ENCODE data around the gene INSYN1. TPM values are rescaled to one million over a fixed set of nuclear protein-coding genes. Genes with fewer than 3 reads are reported as not detected.
"Not testable (repeated sequence)": the region's sequence is repeated elsewhere in the genome, so short reads cannot be mapped to it uniquely, and the experiment has no call there.

The INSYN1 gene
- polyA plus RNA-seq, 3 donors = not detected

- Histone ChIP-seq H3K27me3 (ENCODE audit: control insufficient read depth in 2 of 2, insufficient read depth in 2 of 2, low read length in 2 of 2) (no peaks in the 10 kb centered on the region), H4K20me1 (ENCODE audit: insufficient read depth, low read length) (no peaks in the 10 kb centered on the region), H3K4me1 (ENCODE audit: control insufficient read depth in 1 of 2, insufficient read depth in 2 of 2, low read length in 2 of 2) (no peaks in the 10 kb centered on the region), H3K9ac (ENCODE audit: insufficient read depth, low read length, poor library complexity, severe bottlenecking) (no peak overlapping the region), H2AFZ (ENCODE audit: insufficient read depth, low read depth, low read length, poor library complexity, severe bottlenecking) (no peak overlapping the region), H3K4me3 (replicated peaks in 1 of 3; ENCODE audit: low read depth in 2 of 3, low read length in 3 of 3) (no peak overlapping the region), H3K36me3 (replicated peaks in 1 of 2; ENCODE audit: control insufficient read depth in 1 of 2, insufficient read depth in 2 of 2, low read length in 2 of 2) (no peaks in the 10 kb centered on the region), H3K27ac (ENCODE audit: low read depth in 1 of 2, low read length in 2 of 2) (no peak overlapping the region), H3K4me2 (replicated peaks; ENCODE audit: extremely low read depth, low read length, poor library complexity, severe bottlenecking) (no peak overlapping the region), H3K79me2 (ENCODE audit: insufficient read depth, low read length) (no peaks in the 10 kb centered on the region), H3K9me3 (replicated peaks in 1 of 2; ENCODE audit: control insufficient read depth in 1 of 2, insufficient read depth in 1 of 2, low read length in 2 of 2) (no peaks in the 10 kb centered on the region)
- Mint-ChIP-seq H3K9me3 (no peaks in the 10 kb centered on the region), H3K36me3 (no peaks in the 10 kb centered on the region), H3K27me3 (ENCODE audit: low read depth in 3 of 3) (peaks cover 3 to 6% (median 6%) of the 10 kb centered on the region in 3 donors), H3K27ac (peak overlapping the region in 1 of 7 donors; percentile 62), H3K4me3 (no peak overlapping the region), H3K4me1 (no peaks in the 10 kb centered on the region)
- intact Hi-C loops (cut with micrococcal nuclease) = no loop called here
- TF ChIP-seq CTCF (IDR thresholded peaks at IDR 0.05) = no peak
- WGBS (ENCODE audit: insufficient coverage) = no CpG with 5 or more reads among the region's 1 CpG
- no peak for DNase-seq
These were observed 34.5 kb upstream of the INSYN1 start for GRCh38 chr15:73787621-73788020.

- Histone ChIP-seq H3K79me2 (ENCODE audit: insufficient read depth, low read length) (no peaks in the 10 kb centered on the region), H3K27ac (ENCODE audit: low read depth in 1 of 2, low read length in 2 of 2) (no peak overlapping the region), H3K9me3 (replicated peaks in 1 of 2; ENCODE audit: control insufficient read depth in 1 of 2, insufficient read depth in 1 of 2, low read length in 2 of 2) (no peaks in the 10 kb centered on the region), H3K36me3 (replicated peaks in 1 of 2; ENCODE audit: control insufficient read depth in 1 of 2, insufficient read depth in 2 of 2, low read length in 2 of 2) (no peaks in the 10 kb centered on the region), H3K9ac (ENCODE audit: insufficient read depth, low read length, poor library complexity, severe bottlenecking) (no peak overlapping the region), H3K27me3 (ENCODE audit: control insufficient read depth in 2 of 2, insufficient read depth in 2 of 2, low read length in 2 of 2) (no peaks in the 10 kb centered on the region), H2AFZ (ENCODE audit: insufficient read depth, low read depth, low read length, poor library complexity, severe bottlenecking) (no peak overlapping the region), H3K4me1 (ENCODE audit: control insufficient read depth in 1 of 2, insufficient read depth in 2 of 2, low read length in 2 of 2) (no peaks in the 10 kb centered on the region), H4K20me1 (ENCODE audit: insufficient read depth, low read length) (no peaks in the 10 kb centered on the region), H3K4me2 (replicated peaks; ENCODE audit: extremely low read depth, low read length, poor library complexity, severe bottlenecking) (no peak overlapping the region), H3K4me3 (replicated peaks in 1 of 3; ENCODE audit: low read depth in 2 of 3, low read length in 3 of 3) (no peak overlapping the region)
- Mint-ChIP-seq H3K27me3 (ENCODE audit: low read depth in 3 of 3) (peaks cover 1 to 5% (median 4%) of the 10 kb centered on the region in 3 donors), H3K27ac (no peak overlapping the region), H3K4me1 (no peaks in the 10 kb centered on the region), H3K9me3 (no peaks in the 10 kb centered on the region), H3K4me3 (no peak overlapping the region), H3K36me3 (no peaks in the 10 kb centered on the region)
- intact Hi-C loops (cut with micrococcal nuclease) = no loop called here
- no peak for DNase-seq
- TF ChIP-seq CTCF (IDR thresholded peaks at IDR 0.05) = no peak
- WGBS (ENCODE audit: insufficient coverage) = 100% methylated on average over 1 of the region's 6 CpGs
These were observed 33.4 kb upstream of the INSYN1 start for GRCh38 chr15:73786538-73786937.

- H4K20me1 ChIP-seq (ENCODE audit: insufficient read depth, low read length); H3K9ac ChIP-seq (ENCODE audit: insufficient read depth, low read length, poor library complexity, severe bottlenecking); H3K27ac ChIP-seq (ENCODE audit: low read depth in 1 of 2, low read length in 2 of 2); H3K4me3 ChIP-seq (replicated peaks in 1 of 3; ENCODE audit: low read depth in 2 of 3, low read length in 3 of 3); intact Hi-C loops (cut with micrococcal nuclease); H3K4me1 Mint-ChIP-seq; H3K4me3 Mint-ChIP-seq; H2AFZ ChIP-seq (ENCODE audit: insufficient read depth, low read depth, low read length, poor library complexity, severe bottlenecking); H3K27me3 Mint-ChIP-seq (ENCODE audit: low read depth in 3 of 3); H3K9me3 Mint-ChIP-seq; H3K4me1 ChIP-seq (ENCODE audit: control insufficient read depth in 1 of 2, insufficient read depth in 2 of 2, low read length in 2 of 2); H3K36me3 Mint-ChIP-seq; H3K36me3 ChIP-seq (replicated peaks in 1 of 2; ENCODE audit: control insufficient read depth in 1 of 2, insufficient read depth in 2 of 2, low read length in 2 of 2); H3K79me2 ChIP-seq (ENCODE audit: insufficient read depth, low read length); H3K9me3 ChIP-seq (replicated peaks in 1 of 2; ENCODE audit: control insufficient read depth in 1 of 2, insufficient read depth in 1 of 2, low read length in 2 of 2); H3K27me3 ChIP-seq (ENCODE audit: control insufficient read depth in 2 of 2, insufficient read depth in 2 of 2, low read length in 2 of 2); DNase-seq; H3K4me2 ChIP-seq (replicated peaks; ENCODE audit: extremely low read depth, low read length, poor library complexity, severe bottlenecking): not testable (repeated sequence)
- WGBS (ENCODE audit: insufficient coverage) = 96% methylated on average over 3 of the region's 12 CpGs
- H3K27ac Mint-ChIP-seq = peak overlapping the region in 1 of 7 donors; percentile 34
These were observed 32.3 kb upstream of the INSYN1 start for GRCh38 chr15:73785256-73786014.
